Peyer's patch (tissue), 4 donors: Measurements from ENCODE around the gene LSMEM2. TPM values are rescaled to one million over a fixed set of nuclear protein-coding genes. Genes with fewer than 3 reads are reported as not detected.

ENCODE experiments used
- DNase-seq, 3 donors: peaks; one replicate each; pipeline ENCODE4 v3.0.0-alpha.2; 2017 to 2019
- H3K27ac ChIP-seq, 4 donors: fragments of 200-600 bp; sonication (generic); one replicate each; pipeline ENCODE4 v1.5.1; 2016 to 2019
- H3K27me3 ChIP-seq, 2 donors: fragments of 200-600 bp; sonication (generic); one replicate each; pipeline ENCODE4 v1.5.1; 2019
- H3K36me3 ChIP-seq, 3 donors: fragments of 200-600 bp; sonication (generic); one replicate each; pipeline ENCODE4 v1.5.1; 2016 to 2019
- H3K4me1 ChIP-seq, 4 donors: fragments of 200-600 bp; sonication (generic); one replicate each; pipeline ENCODE4 v1.5.1; 2016 to 2019
- H3K4me3 ChIP-seq, 4 donors: fragments of 200-600 bp; sonication (generic); 1 replicate in 3 of 4; 2 replicates in 1 of 4; pipeline ENCODE4 v1.5.1; 2016 to 2019; ENCODE audit warnings: mild to moderate bottlenecking in 1 of 4
- H3K9me3 ChIP-seq, 4 donors: fragments of 200-600 bp; sonication (generic); one replicate each; pipeline ENCODE4 v1.5.1; 2016 to 2019; ENCODE audit warnings: mild to moderate bottlenecking in 1 of 4
- CTCF ChIP-seq, 6 experiments: fragments of 450-650 bp in 4 of 6; fragments of 200-600 bp in 2 of 6; sonication (generic) in 1 of 6; IDR thresholded peaks; one replicate each; pipeline ENCODE4 v1.5.1; 2017 to 2019; ENCODE audit warnings: antibody characterized with exemption in 6 of 6, mild to moderate bottlenecking in 3 of 6, moderate library complexity in 1 of 6
- POLR2A ChIP-seq, 2 donors: fragments of 450-650 bp; IDR thresholded peaks; one replicate each; pipeline ENCODE4 v1.5.1; 2017; ENCODE audit warnings: antibody characterized with exemption in 2 of 2, mild to moderate bottlenecking in 2 of 2, moderate library complexity in 2 of 2
- total RNA-seq, 4 donors: library from RNA; depleted of rRNA; stranded (reverse); fragments of >200 nt; gene quantifications; one replicate each; pipeline ENCODE4 v1.1.0, GENCODE V29; 2016

The LSMEM2 gene
- total RNA-seq, 4 donors from 2014 or later = not detected

- Histone ChIP-seq H3K4me3 (peak overlapping the region; percentile 58 to 92 (median 76)), H3K27me3 (no peaks in the 10 kb centered on the region), H3K4me1 (peaks cover 3 to 70% (median 15%) of the 10 kb centered on the region in 4 donors), H3K9me3 (no peaks in the 10 kb centered on the region), H3K36me3 (peaks cover 0 to 7% (median 0%) of the 10 kb centered on the region in 3 donors), H3K27ac (peak overlapping the region; percentile 96 to 99 (median 98))
- no peak for TF ChIP-seq CTCF (IDR thresholded peaks at IDR 0.05)
- no peak for TF ChIP-seq POLR2A (IDR thresholded peaks at IDR 0.05)
- no peak for DNase-seq
Observed at GRCh38 chr3:50336452-50337174, 57.7 kb downstream of the LSMEM2 start.

- H3K4me3 ChIP-seq = peak overlapping the region; percentile 58 to 92 (median 76)
- peak overlapping the region; percentile 96 to 99 (median 98) for H3K27ac ChIP-seq
- DNase-seq = peak; percentile 99 to 100 (median 99)
- H3K36me3 ChIP-seq = peaks cover 0 to under 1% (median 0%) of the 10 kb centered on the region in 3 donors
- TF ChIP-seq CTCF (IDR thresholded peaks at IDR 0.05) = no peak
- peak; percentile 71 to 94 for TF ChIP-seq POLR2A (IDR thresholded peaks at IDR 0.05)
- no peaks in the 10 kb centered on the region for H3K9me3 ChIP-seq
- peaks cover 3 to 71% (median 16%) of the 10 kb centered on the region in 4 donors for H3K4me1 ChIP-seq
- no peaks in the 10 kb centered on the region for H3K27me3 ChIP-seq
Observed at GRCh38 chr3:50337175-50337861, 58.4 kb downstream of the LSMEM2 start.

Other genes with a start within 250 kb of the LSMEM2 start
- gene RBM5, start 190.2 kb upstream of the LSMEM2 start, total RNA-seq = 100 to 1,000 TPM; 212 to 498 (median 416) TPM
- 10 to 100 TPM; 21.2 to 41.0 (median 23.2) TPM for gene SEMA3F, start 123.8 kb upstream of the LSMEM2 start, total RNA-seq
- gene GNAT1, start 87.5 kb upstream of the LSMEM2 start, total RNA-seq = not detected
- 1 to 10 TPM in 1 of 4 donors, not detected in 3; 1.3 TPM for gene SLC38A3, start 73.8 kb upstream of the LSMEM2 start, total RNA-seq
- 100 to 1,000 TPM in 2 of 4 donors, 10 to 100 TPM in 2; 71.8 to 178 (median 98.4) TPM for gene GNAI2, start 42.9 kb upstream of the LSMEM2 start, total RNA-seq
- 100 to 1,000 TPM in 3 of 4 donors, 10 to 100 TPM in 1; 56.1 to 367 (median 267) TPM for gene SEMA3B, start 9.9 kb upstream of the LSMEM2 start, total RNA-seq
- 100 to 1,000 TPM in 3 of 4 donors, 10 to 100 TPM in 1; 75.5 to 205 (median 140) TPM for gene IFRD2, start 13.3 kb downstream of the LSMEM2 start, total RNA-seq
- 1 to 10 TPM; 3.0 to 6.6 (median 4.2) TPM for gene HYAL3, start 20.3 kb downstream of the LSMEM2 start, total RNA-seq
- 10 to 100 TPM in 3 of 4 donors, 1 to 10 TPM in 1; 3.2 to 14.0 (median 12.4) TPM for gene NAA80, start 20.3 kb downstream of the LSMEM2 start, total RNA-seq
- 1 to 10 TPM; 1.2 to 5.1 (median 4.6) TPM for gene HYAL1, start 24.5 kb downstream of the LSMEM2 start, total RNA-seq
- 10 to 100 TPM; 18.2 to 63.1 (median 39.9) TPM for gene HYAL2, start 43.7 kb downstream of the LSMEM2 start, total RNA-seq
- 10 to 100 TPM in 3 of 4 donors, 1 to 10 TPM in 1; 5.8 to 19.8 (median 17.5) TPM for gene TUSC2, start 49.1 kb downstream of the LSMEM2 start, total RNA-seq
- 10 to 100 TPM; 27.6 to 80.0 (median 29.4) TPM for gene RASSF1, start 61.7 kb downstream of the LSMEM2 start, total RNA-seq
- gene ZMYND10, start 66.6 kb downstream of the LSMEM2 start, total RNA-seq = under 1 TPM in 2 of 4 donors, not detected in 2; 0.27 to 0.38 TPM
- 10 to 100 TPM; 19.1 to 45.4 (median 28.3) TPM for gene NPRL2, start 71.7 kb downstream of the LSMEM2 start, total RNA-seq
- gene CYB561D2, start 71.8 kb downstream of the LSMEM2 start, total RNA-seq = 10 to 100 TPM; 22.3 to 69.5 (median 38.6) TPM
- gene TMEM115, start 80.4 kb downstream of the LSMEM2 start, total RNA-seq = 10 to 100 TPM; 14.0 to 75.5 (median 66.2) TPM
- gene CACNA2D2, start 224.5 kb downstream of the LSMEM2 start, total RNA-seq = 1 to 10 TPM in 3 of 4 donors, under 1 TPM in 1; 0.88 to 5.8 (median 1.2) TPM